ENCODE results near the gene FAM110D. TPM values are rescaled to one million over a fixed set of nuclear protein-coding genes. Genes with fewer than 3 reads are reported as not detected.

FAM110D gene
- total RNA-seq, 1 experiment from 2014 or later: 0.16 TPM

DNA sequence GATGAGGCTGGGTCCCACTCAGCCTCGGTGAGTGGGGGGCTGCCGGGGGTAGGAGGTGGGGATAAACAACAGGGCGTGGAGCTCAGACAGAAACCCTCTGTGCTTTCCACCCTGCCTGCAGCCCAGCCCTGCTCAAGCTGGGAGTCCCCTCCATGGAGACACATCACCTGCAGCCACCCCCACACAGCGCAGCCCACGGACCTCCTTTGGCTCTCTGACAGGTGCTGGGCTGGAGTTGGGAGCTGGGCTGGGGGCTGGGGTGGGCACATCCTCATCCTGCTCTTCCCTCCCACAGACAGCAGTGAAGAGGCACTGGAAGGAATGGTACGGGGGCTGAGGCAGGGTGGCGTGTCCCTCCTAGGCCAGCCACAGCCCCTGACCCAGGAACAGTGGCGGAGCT, 29.6 kb downstream of the FAM110D start:
- CTCF ChIA-PET: interaction anchor here (2.9 kb wide), 1 partner anchor 46 kb away, joined by 36 read pairs; the partner anchor contains the start of gene CEP85
- Mint-ChIP-seq H3K36me3 (ENCODE audit: insufficient read depth, unreplicated experiment) (peaks cover 5% of the 10 kb centered on the region), H3K4me1 (ENCODE audit: low read depth, unreplicated experiment) (peaks cover 14% of the 10 kb centered on the region), H3K27ac (ENCODE audit: unreplicated experiment) (no peak overlapping the region), H3K4me3 (ENCODE audit: unreplicated experiment) (no peak overlapping the region), H3K27me3 (ENCODE audit: insufficient read depth, unreplicated experiment) (no peaks in the 10 kb centered on the region), H3K9me3 (ENCODE audit: unreplicated experiment) (no peaks in the 10 kb centered on the region)
- Histone ChIP-seq H3K27me3 (replicated peaks; ENCODE audit: control insufficient read depth, insufficient read depth, low read length) (no peaks in the 10 kb centered on the region), H3K4me3 (ENCODE audit: low read depth, low read length) (no peak overlapping the region), H3K36me3 (ENCODE audit: control insufficient read depth, insufficient read depth, low read length) (no peaks in the 10 kb centered on the region; the same call in 1 of the 2 replicates), H3K4me1 (no peaks in the 10 kb centered on the region), H3K9me3 (no peaks in the 10 kb centered on the region)
- BruUV-seq (replicated peaks): no TSS peak
- DNase-seq: no peak
- no peak for TF ChIP-seq CTCF (IDR thresholded peaks at IDR 0.05; ENCODE audit: insufficient read depth in 1 of 2, low read depth in 1 of 2, low read length in 1 of 2, severe bottlenecking in 1 of 2, unreplicated experiment in 1 of 2)
- POLR2A ChIA-PET: no interaction called here
- intact Hi-C loops (cut with micrococcal nuclease; ENCODE audit: unreplicated experiment): no loop called here

- no peaks in the 10 kb centered on the region for H3K4me1 ChIP-seq
- Mint-ChIP-seq H3K36me3 (ENCODE audit: insufficient read depth, unreplicated experiment) (peaks cover 5% of the 10 kb centered on the region), H3K4me1 (ENCODE audit: low read depth, unreplicated experiment) (peaks cover 14% of the 10 kb centered on the region), H3K27me3 (ENCODE audit: insufficient read depth, unreplicated experiment) (no peaks in the 10 kb centered on the region), H3K27ac (ENCODE audit: unreplicated experiment) (no peak overlapping the region), H3K9me3 (ENCODE audit: unreplicated experiment) (no peaks in the 10 kb centered on the region), H3K4me3 (ENCODE audit: unreplicated experiment) (no peak overlapping the region)
- H3K4me3 ChIP-seq (ENCODE audit: low read depth, low read length): no peak overlapping the region
- no peaks in the 10 kb centered on the region; the same call in 1 of the 2 replicates for H3K36me3 ChIP-seq (ENCODE audit: control insufficient read depth, insufficient read depth, low read length)
- no peaks in the 10 kb centered on the region for H3K9me3 ChIP-seq
- H3K27me3 ChIP-seq (replicated peaks; ENCODE audit: control insufficient read depth, insufficient read depth, low read length): no peaks in the 10 kb centered on the region
- intact Hi-C loops (cut with micrococcal nuclease; ENCODE audit: unreplicated experiment): no loop called here
- BruUV-seq (replicated peaks): no TSS peak
- CTCF ChIA-PET: interaction anchor here (1.5 to 2.9 kb wide), 2 partner anchors 12 to 45 kb away, joined by 4 to 36 read pairs; partner anchors contain the start of genes CEP85 and CNKSR1
- POLR2A ChIA-PET: no interaction called here
- no peak for DNase-seq
- no peak for TF ChIP-seq CTCF (IDR thresholded peaks at IDR 0.05; ENCODE audit: insufficient read depth in 1 of 2, low read depth in 1 of 2, low read length in 1 of 2, severe bottlenecking in 1 of 2, unreplicated experiment in 1 of 2)
These were observed 30.5 kb downstream of the FAM110D start for GRCh38 chr1:26189331-26189730.

GRCh38 chr1:26189751-26190275, 30.9 kb downstream of the FAM110D start:
- peaks cover 14% of the 10 kb centered on the region for H3K4me1 Mint-ChIP-seq (ENCODE audit: low read depth, unreplicated experiment)
- ChIA-PET POLR2A (no interaction called here), CTCF (interaction anchor here (0.6 to 2.9 kb wide), 8 partner anchors 12 to 169 kb away, joined by 3 to 36 read pairs (median 4); partner anchors contain the start of genes CEP85, CNKSR1 and ZNF593)
- peaks cover 5% of the 10 kb centered on the region for H3K36me3 Mint-ChIP-seq (ENCODE audit: insufficient read depth, unreplicated experiment)
- Histone ChIP-seq H3K9me3 (no peaks in the 10 kb centered on the region), H3K27me3 (replicated peaks; ENCODE audit: control insufficient read depth, insufficient read depth, low read length) (no peaks in the 10 kb centered on the region), H3K4me3 (ENCODE audit: low read depth, low read length) (no peak overlapping the region), H3K36me3 (ENCODE audit: control insufficient read depth, insufficient read depth, low read length) (no peaks in the 10 kb centered on the region; the same call in 1 of the 2 replicates), H3K4me1 (no peaks in the 10 kb centered on the region)
- no peak overlapping the region for H3K27ac Mint-ChIP-seq (ENCODE audit: unreplicated experiment)
- no peak for DNase-seq
- BruUV-seq (replicated peaks): no TSS peak
- H3K4me3 Mint-ChIP-seq (ENCODE audit: unreplicated experiment): no peak overlapping the region
- intact Hi-C loops (cut with micrococcal nuclease; ENCODE audit: unreplicated experiment): loop anchor here (5.0 kb wide), 1 partner anchor 42 kb away; the partner anchor contains the start of gene CEP85
- no peaks in the 10 kb centered on the region for H3K27me3 Mint-ChIP-seq (ENCODE audit: insufficient read depth, unreplicated experiment)
- no peak for TF ChIP-seq CTCF (IDR thresholded peaks at IDR 0.05; ENCODE audit: insufficient read depth in 1 of 2, low read depth in 1 of 2, low read length in 1 of 2, severe bottlenecking in 1 of 2, unreplicated experiment in 1 of 2)
- no peaks in the 10 kb centered on the region for H3K9me3 Mint-ChIP-seq (ENCODE audit: unreplicated experiment)

Data from Caco-2 (cell line).